GM18873 (cell line): ENCODE measurements around the gene CHAC1.
"Not testable (repeated sequence)": the region's sequence is repeated elsewhere in the genome, so short reads cannot be mapped to it uniquely, and the experiment has no call there.

Experiments
- ATAC-seq: cut with Tn5 transposase; IDR thresholded peaks from one replicate; pipeline ENCODE4 v1.9.1; 2021; ENCODE audit warnings: mild to moderate bottlenecking, moderate library complexity, moderate number of reproducible peaks; ENCODE audit not compliant: unreplicated experiment, low FRiP score

The CHAC1 gene

GRCh38 chr15:40955930-40956540 lies 2.8 kb downstream of the CHAC1 start:
- no peak for ATAC-seq

DNA sequence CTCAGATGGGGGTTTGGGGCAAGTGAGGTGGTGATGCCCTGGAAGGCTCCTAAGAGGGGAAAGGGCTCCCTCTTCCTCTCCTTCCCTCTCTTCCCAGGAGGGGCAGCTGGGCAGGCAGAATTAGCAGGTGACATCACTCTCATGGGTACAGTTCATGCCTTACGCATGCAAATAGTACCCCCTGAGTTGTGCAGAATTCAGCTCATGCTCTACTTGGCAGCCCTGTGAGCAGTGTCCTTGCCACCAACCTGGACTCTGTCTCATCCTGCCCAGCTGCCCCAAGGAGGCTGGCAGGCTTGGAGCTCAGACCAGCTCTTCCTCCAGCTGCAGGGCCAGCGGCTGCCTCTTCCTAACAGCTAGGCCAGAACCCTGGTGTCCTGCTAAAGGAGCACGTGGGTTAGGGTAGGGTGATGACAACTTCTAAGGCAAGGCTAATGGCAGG lies 3.3 kb downstream of the CHAC1 start:
- no peak for ATAC-seq

DNA sequence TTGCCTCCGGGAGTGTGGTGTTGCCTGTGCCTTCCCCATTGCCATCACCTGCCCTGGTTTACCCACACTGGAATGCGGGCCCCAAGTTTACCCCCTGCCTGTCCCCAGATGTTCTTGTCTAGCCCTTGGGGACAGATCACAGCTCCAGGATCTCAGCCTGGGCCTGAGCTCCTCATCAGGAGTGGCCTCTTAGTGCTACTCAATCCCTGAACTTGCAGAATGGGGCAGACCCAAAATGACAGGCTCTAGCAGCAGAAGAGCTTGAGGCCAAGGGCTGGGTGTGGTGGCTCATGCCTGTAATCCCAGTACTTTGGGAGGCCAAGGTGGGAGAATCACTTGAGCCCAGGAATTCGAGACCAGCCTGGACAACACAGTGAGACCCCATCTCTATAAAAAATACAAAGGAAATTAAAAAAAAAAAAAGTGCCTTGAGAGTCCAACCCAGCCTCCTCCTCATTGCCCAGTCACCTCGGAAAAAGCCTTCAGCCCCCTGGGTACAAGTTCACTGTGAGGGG lies 3.8 kb downstream of the CHAC1 start:
- ATAC-seq = no peak

DNA sequence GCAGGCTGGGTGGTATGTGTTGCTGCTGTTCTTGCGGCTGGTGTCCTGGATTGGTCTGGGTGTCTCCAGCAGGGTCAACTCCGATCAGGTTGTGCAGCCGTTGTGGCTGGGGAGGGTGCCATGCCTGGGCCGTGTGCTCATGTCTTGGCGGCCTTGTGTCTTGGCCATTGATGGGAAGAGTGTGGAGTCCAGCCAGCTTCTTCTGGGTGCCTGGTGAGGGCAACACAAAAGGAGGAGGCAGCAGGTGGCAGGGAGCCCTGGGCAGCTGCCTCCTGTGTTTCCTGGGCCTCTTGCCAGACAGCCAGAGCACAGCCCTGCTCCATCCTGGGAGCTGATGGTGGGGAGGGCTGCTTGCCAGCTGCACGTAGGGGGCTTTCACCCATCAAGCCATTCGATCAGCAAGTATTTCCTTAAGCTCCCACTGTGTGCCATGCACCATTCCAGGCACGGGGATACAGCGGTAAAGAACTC lies 4.3 kb downstream of the CHAC1 start:
- no peak for ATAC-seq

- no peak for ATAC-seq
Measured at GRCh38 chr15:40958146-40958545, 4.9 kb downstream of the CHAC1 start.

GRCh38 chr15:40958723-40959122 lies 5.5 kb downstream of the CHAC1 start:
- ATAC-seq = no peak

GRCh38 chr15:40959331-40960141 lies 6.3 kb downstream of the CHAC1 start:
- ATAC-seq = no peak

- no peak for ATAC-seq
Measured at GRCh38 chr15:40960151-40960885, 7.0 kb downstream of the CHAC1 start.

GRCh38 chr15:40960925-40961324 lies 7.7 kb downstream of the CHAC1 start:
- no peak for ATAC-seq

- ATAC-seq = not testable (repeated sequence)
Measured at GRCh38 chr15:40961740-40962139, 8.5 kb downstream of the CHAC1 start.

DNA sequence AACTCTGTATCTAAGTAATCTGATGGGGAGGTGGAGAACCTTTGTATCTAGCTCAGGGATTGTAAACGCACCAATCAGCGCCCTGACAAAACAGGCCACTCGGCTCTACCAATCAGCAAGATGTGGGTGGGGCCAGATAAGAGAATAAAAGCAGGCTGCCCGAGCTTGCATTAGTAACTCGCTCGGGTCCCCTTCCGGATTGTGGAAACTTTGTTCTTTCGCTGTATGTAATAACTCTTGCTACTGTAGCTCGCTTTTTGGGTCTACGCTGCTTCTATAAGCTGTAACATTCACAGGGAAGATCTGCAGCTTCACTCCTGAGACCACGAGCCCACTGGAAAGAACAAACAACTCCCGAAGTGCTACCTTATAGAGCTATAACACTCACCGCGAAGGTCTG lies 9.0 kb downstream of the CHAC1 start:
- ATAC-seq = not testable (repeated sequence)

- ATAC-seq = no peak
Measured at GRCh38 chr15:40963201-40963600, 9.9 kb downstream of the CHAC1 start.

GRCh38 chr15:40964006-40964405 lies 10.7 kb downstream of the CHAC1 start:
- no peak for ATAC-seq

DNA sequence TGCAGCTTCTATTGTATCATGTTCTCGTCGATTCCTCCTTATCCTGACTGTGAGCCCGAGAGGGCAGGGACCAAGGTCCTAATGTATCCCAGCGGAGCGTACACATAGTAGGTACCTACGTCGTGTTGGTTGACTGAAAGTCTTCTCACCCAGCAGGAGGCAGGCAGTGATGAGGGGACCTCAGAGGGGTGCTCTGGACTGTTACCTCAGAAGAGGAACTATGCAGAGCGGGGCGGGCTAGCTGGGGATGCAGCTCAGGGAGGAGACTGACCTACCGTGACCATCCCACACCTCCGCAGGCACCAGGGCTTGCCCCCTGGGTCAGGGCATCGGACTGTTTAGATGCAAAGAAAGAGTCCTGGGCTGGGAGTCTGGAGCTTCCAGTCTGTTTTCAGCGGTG lies 11.4 kb downstream of the CHAC1 start:
- no peak for ATAC-seq

- no peak for ATAC-seq
Measured at GRCh38 chr15:40968290-40969085, 15.2 kb downstream of the CHAC1 start.

GRCh38 chr15:40969363-40969762 lies 16.1 kb downstream of the CHAC1 start:
- ATAC-seq = no peak

- ATAC-seq = no peak
Measured at GRCh38 chr15:40974879-40975278, 21.6 kb downstream of the CHAC1 start.

DNA sequence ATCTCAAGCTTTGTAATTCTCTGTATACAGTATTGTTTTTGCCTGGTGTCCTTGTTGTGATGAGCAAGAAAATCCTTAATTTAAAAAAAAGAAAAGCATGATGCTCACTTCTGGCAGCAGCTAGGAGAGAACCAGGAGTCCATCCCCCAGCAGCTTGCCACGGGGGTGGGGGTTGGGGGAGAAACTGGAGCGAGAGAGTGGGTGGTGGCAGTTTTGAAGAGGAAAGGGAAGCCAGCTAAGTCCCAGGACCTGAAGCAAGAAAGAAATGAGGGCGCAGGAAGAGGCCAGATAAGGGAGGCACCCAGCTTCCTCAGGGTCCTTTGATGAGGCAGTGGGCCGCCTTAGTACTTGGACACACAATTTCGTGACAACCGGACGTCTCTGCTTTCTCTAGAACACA lies 23.5 kb downstream of the CHAC1 start:
- ATAC-seq = no peak

GRCh38 chr15:40978141-40978540 lies 24.9 kb downstream of the CHAC1 start:
- ATAC-seq = no peak

GRCh38 chr15:40978562-40978961 lies 25.3 kb downstream of the CHAC1 start:
- no peak for ATAC-seq
